Common myeloid progenitor, CD34-positive (primary cell): ENCODE results near the gene MS4A2. TPM values are rescaled to one million over a fixed set of nuclear protein-coding genes. Genes with fewer than 3 reads are reported as not detected.
"Not testable (repeated sequence)": the region's sequence is repeated elsewhere in the genome, so short reads cannot be mapped to it uniquely, and the experiment has no call there.

Experiments used
- CTCF ChIA-PET: fragments of 350-600 bp; sonication (Branson Sonifier 250); formaldehyde crosslinking; loops from one replicate; lab custom pipeline; 2021; ENCODE audit warnings: antibody characterized with exemption; lab: Charles Lee
- POLR2A ChIA-PET: fragments of 350-600 bp; sonication (Branson Sonifier 250); formaldehyde crosslinking; loops from one replicate; lab custom pipeline; 2021; ENCODE audit warnings: antibody characterized with exemption; lab: Charles Lee
- DNase-seq, 3 donors: peaks; one replicate each; pipeline versions ENCODE4 v3.0.0 to v3.0.0-alpha.2; 2013
- H3K27ac ChIP-seq, 2 experiments: 1 replicate in 1 of 2; 2 replicates in 1 of 2; pipeline ENCODE4 v1.7.0; 2013; ENCODE audit warnings: inconsistent platforms in 2 of 2, low read length in 2 of 2, mild to moderate bottlenecking in 2 of 2, low read depth in 1 of 2, moderate library complexity in 1 of 2; ENCODE audit not compliant: severe bottlenecking in 2 of 2, insufficient read depth in 1 of 2, poor library complexity in 1 of 2
- H3K27me3 ChIP-seq, 5 experiments: replicated peaks in 2 of 5; 1 replicate in 3 of 5; 2 replicates in 2 of 5; pipeline versions ENCODE4 v1.6.1 to v1.7.0; 2013; ENCODE audit warnings: low read length in 4 of 5, mild to moderate bottlenecking in 2 of 5, moderate library complexity in 2 of 5, inconsistent platforms in 1 of 5; ENCODE audit not compliant: insufficient read depth in 5 of 5, control insufficient read depth in 4 of 5
- H3K36me3 ChIP-seq, 4 experiments: 1 replicate in 2 of 4; 2 replicates in 2 of 4; pipeline versions ENCODE4 v1.6.1 to v1.7.0; 2013; ENCODE audit warnings: low read length in 3 of 4, control low read depth in 1 of 4, mild to moderate bottlenecking in 1 of 4; ENCODE audit not compliant: control insufficient read depth in 4 of 4, insufficient read depth in 4 of 4
- H3K4me1 ChIP-seq, 4 experiments: 1 replicate in 3 of 4; 2 replicates in 1 of 4; pipeline versions ENCODE4 v1.6.1 to v1.7.1; 2013; ENCODE audit warnings: low read length in 3 of 4, mild to moderate bottlenecking in 3 of 4, control low read depth in 1 of 4, inconsistent platforms in 1 of 4, moderate library complexity in 1 of 4; ENCODE audit not compliant: control insufficient read depth in 4 of 4, insufficient read depth in 4 of 4; ENCODE audit errors: control extremely low read depth in 1 of 4
- H3K4me3 ChIP-seq, 7 experiments: 1 replicate in 4 of 7; 2 replicates in 3 of 7; pipeline versions ENCODE4 v1.5.1 to v1.7.0; 2013; ENCODE audit warnings: mild to moderate bottlenecking in 7 of 7, low read length in 6 of 7, moderate library complexity in 6 of 7, inconsistent platforms in 2 of 7, low read depth in 2 of 7, control low read depth in 1 of 7; ENCODE audit not compliant: insufficient read depth in 4 of 7, control insufficient read depth in 1 of 7; ENCODE audit errors: extremely low read depth in 1 of 7
- H3K9me3 ChIP-seq, 5 experiments: 1 replicate in 4 of 5; 2 replicates in 1 of 5; pipeline versions ENCODE4 v1.6.1 to v1.7.1; 2013; ENCODE audit warnings: low read length in 4 of 5, mild to moderate bottlenecking in 2 of 5, inconsistent platforms in 1 of 5, low read depth in 1 of 5, moderate library complexity in 1 of 5; ENCODE audit not compliant: control insufficient read depth in 4 of 5, insufficient read depth in 2 of 5; ENCODE audit errors: control extremely low read depth in 1 of 5
- WGBS: methylation state at CpG from one replicate; pipeline ENCODE4 v1.1.5; 2013; ENCODE audit not compliant: insufficient coverage; 5-methylcytosine and 5-hydroxymethylcytosine counted together
- polyA plus RNA-seq: library from polyadenylated mRNA; unstranded; fragments of 120-200 nt; gene quantifications from one replicate; pipeline ENCODE4 v1.2.1, GENCODE V29; 2013

The MS4A2 gene
- polyA plus RNA-seq: 24.8 TPM

DNA sequence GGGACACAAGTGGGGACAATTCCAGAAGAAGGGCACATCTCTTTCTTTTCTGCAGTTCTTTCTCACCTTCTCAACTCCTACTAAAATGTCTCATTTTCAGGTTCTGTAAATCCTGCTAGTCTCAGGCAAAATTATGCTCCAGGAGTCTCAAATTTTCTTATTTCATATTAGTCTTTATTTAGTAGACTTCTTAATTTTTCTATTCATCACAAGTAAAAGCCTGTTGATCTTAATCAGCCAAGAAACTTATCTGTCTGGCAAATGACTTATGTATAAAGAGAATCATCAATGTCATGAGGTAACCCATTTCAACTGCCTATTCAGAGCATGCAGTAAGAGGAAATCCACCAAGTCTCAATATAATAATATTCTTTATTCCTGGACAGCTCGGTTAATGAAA, at the start of gene MS4A2:
Gene MS4A2, plus strand, starts transcription at position 301 of the 400 bp plus-strand sequence. CDS start 102 bp downstream, outside the sequence.
- ChIA-PET CTCF (no interaction called here), POLR2A (no interaction called here)
- Histone ChIP-seq H3K9me3 (peaks cover 0 to 2% (median 0%) of the 10 kb centered on the region in 5 experiments), H3K4me3 (no peak within 1 kb of the TSS), H3K27me3 (no peaks in the 10 kb centered on the region), H3K27ac (no peak within 1 kb of the TSS), H3K36me3 (no peaks in the 10 kb centered on the region), H3K4me1 (no peaks in the 10 kb centered on the region)
- 60% methylated on average over 1 of the region's 1 CpG for WGBS
- no peak for DNase-seq

DNA sequence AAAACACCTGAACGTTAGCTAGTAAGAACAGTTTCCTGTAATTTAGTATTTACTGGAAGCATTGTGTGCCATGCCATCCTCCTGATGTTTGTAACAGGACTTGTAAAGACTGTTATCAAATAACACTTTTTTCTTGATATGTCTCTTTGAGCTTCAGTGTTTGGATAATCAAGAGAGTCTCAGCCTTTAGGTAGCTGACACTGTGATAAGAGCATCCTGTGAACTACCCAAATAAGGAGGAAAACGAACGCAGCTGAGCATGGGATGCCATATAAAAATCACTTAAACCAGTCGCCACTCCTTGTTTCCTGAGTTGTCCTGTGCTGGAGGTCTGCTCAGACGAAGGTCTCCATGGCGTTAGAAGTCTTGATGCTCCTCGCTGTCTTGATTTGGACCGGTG, 48.4 kb upstream of the MS4A2 start, which contains the start of gene OOSP2:
Gene OOSP2, plus strand, starts transcription at position 301 of the 400 bp plus-strand sequence. Its CDS starts 51 bp downstream, at position 352.
- no peaks in the 10 kb centered on the region for H3K27me3 ChIP-seq
- WGBS: 94% methylated on average over 7 of the region's 8 CpGs

DNA sequence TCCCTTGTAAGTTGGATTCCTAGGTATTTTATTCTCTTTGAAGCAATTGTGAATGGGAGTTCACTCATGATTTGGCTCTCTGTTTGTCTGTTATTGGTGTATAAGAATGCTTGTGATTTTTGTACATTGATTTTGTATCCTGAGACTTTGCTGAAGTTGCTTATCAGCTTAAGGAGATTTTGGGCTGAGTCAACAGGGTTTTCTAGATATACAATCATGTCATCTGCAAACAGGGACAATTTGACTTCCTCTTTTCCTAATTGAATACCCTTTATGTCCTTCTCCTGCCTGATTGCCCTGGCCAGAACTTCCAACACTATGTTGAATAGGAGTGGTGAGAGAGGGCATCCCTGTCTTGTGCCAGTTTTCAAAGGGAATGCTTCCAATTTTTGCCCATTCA, 38.0 kb upstream of the MS4A2 start:
- H3K4me3 ChIP-seq, H3K9me3 ChIP-seq, DNase-seq, H3K27ac ChIP-seq, H3K4me1 ChIP-seq, H3K36me3 ChIP-seq, CTCF ChIA-PET, POLR2A ChIA-PET, H3K27me3 ChIP-seq: not testable (repeated sequence)

More for the DNA sequence above, 48.4 kb upstream of the MS4A2 start, which contains the start of gene OOSP2:
- Histone ChIP-seq H3K4me3 (no peak within 1 kb of the TSS), H3K27ac (no peak within 1 kb of the TSS), H3K9me3 (no peaks in the 10 kb centered on the region), H3K36me3 (no peaks in the 10 kb centered on the region), H3K4me1 (no peaks in the 10 kb centered on the region)
- no peak for DNase-seq
- POLR2A ChIA-PET: no interaction called here
- CTCF ChIA-PET: no interaction called here

DNA sequence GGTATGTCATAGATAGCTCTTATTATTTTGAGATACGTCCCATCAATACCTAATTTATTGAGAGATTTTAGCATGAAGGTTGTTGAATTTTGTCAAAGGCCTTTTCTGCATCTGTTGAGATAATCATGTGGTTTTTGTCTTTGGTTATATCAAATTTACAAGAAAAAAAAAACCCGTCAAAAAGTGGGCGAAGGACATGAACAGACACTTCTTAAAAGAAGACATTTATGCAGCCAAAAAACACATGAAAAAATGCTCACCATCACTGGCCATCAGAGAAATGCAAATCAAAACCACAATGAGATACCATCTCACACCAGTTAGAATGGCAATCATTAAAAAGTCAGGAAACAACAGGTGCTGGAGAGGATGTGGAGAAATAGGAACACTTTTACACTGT, 37.6 kb upstream of the MS4A2 start:
- WGBS: no CpG with 5 or more reads among the region's 3 CpGs
- DNase-seq, H3K9me3 ChIP-seq, H3K27ac ChIP-seq, H3K4me1 ChIP-seq, H3K27me3 ChIP-seq, CTCF ChIA-PET, H3K4me3 ChIP-seq, H3K36me3 ChIP-seq, POLR2A ChIA-PET: not testable (repeated sequence)

DNA sequence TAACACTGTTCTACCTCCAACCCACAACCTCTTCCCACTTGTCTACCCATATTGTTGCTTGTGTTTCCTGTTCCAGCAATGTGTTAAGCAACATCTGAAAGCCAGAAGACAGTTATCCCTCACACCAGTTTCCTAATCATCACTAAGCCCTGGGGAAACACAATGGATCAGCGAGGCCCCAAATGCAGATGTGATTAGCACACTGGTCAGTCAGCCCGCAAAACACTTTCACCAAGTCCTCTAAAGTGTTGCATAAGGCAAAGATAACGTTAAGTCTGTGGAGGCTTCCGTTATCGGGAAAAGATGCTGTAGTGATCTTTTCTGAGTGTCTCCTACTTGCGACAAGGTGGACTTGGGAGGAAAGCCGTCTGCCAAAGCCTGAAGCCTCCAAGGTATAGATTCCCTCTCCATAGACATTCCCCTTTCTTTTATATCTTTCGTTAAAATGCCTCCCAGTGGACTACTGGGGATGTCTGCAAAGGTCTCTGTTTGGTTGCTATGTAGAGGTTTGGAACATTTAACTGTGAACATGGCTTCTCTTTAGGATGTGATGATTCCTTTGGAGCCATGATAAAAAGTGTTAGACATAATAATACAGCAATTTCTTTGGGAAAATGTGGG, 32.0 kb upstream of the MS4A2 start, which contains the start of gene MS4A3:
Gene MS4A3, plus strand, starts transcription at position 317 of the 621 bp plus-strand sequence. CDS start 4,496 bp downstream, outside the sequence.
- Histone ChIP-seq H3K4me3 (peak within 1 kb of the TSS in 1 of 7 experiments; percentile 25), H3K27me3 (no peaks in the 10 kb centered on the region), H3K4me1 (peaks cover 6 to 16% (median 8%) of the 10 kb centered on the region in 4 experiments), H3K36me3 (no peaks in the 10 kb centered on the region), H3K27ac (no peak within 1 kb of the TSS), H3K9me3 (no peaks in the 10 kb centered on the region)
- CTCF ChIA-PET: no interaction called here
- DNase-seq: peak in 2 of 3 donors; percentile 28 to 46
- POLR2A ChIA-PET: no interaction called here
- 75% methylated on average over 5 of the region's 8 CpGs for WGBS

DNA sequence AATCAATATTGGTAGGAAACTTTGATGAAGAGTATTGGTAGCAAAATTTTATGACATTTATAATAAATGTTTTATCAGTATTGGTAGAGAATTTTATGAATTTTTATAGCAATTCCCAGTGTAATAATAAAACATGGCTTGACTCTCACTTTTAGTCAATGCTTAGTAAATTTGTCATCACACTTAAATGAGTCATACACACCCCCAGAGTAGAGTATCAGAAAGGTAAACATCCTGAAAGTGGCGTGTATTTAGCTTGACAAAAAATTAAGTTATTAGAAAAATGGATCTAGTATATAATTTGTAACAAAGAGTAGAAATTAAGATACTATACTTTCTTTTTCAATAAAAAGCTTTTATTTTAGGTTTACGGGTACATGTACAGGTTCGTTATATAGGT, 29.4 kb upstream of the MS4A2 start:
- Histone ChIP-seq H3K27me3 (no peaks in the 10 kb centered on the region), H3K27ac (no peak overlapping the region), H3K9me3 (no peaks in the 10 kb centered on the region), H3K4me3 (no peak overlapping the region), H3K4me1 (peaks cover 7 to 19% (median 10%) of the 10 kb centered on the region in 4 experiments), H3K36me3 (no peaks in the 10 kb centered on the region)
- 100% methylated on average over 2 of the region's 3 CpGs for WGBS
- DNase-seq: no peak
- ChIA-PET POLR2A (no interaction called here), CTCF (interaction anchor here (0.9 kb wide), 1 partner anchor 192 kb away, joined by 3 read pairs; no protein-coding TSS in a partner anchor)

DNA sequence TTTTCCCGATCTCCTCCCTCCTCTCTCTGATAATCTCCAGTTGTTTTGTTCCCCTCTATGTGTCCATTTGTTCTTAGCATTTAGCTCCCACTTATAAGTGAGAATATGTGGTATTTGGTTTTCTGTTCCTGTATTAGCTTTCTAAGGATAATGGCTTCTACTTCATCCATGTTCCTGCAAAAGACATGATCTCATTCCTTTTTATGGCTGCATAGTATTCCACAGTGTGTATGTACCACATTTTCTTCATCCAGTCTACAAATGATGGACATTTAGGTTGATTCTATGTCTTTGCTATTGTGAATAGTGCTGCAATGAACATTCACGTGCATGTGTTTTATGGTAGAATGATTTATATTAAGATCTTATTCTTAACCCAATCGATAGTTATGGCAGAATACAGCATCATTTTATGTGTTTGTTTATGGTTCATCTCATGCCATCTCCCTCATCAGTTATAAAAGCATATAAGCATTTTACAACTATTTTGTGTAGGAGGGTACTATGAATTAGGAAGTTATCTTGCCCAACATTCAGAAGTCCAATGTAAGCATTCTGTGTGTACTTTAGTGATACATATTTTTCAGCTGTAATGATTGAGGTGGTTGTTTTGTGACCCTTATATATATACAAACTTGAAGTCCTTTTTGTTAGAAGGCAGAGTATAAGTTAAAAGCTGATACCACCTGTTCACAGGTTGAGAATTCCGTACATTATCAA, 28.8 kb upstream of the MS4A2 start:
- no peak for DNase-seq
- H3K27ac ChIP-seq: no peak overlapping the region
- no peaks in the 10 kb centered on the region for H3K9me3 ChIP-seq
- no CpG with 5 or more reads among the region's 4 CpGs for WGBS
- CTCF ChIA-PET: interaction anchor here (0.9 kb wide), 1 partner anchor 192 kb away, joined by 3 read pairs; no protein-coding TSS in a partner anchor
- H3K4me1 ChIP-seq: peaks cover 7 to 23% (median 17%) of the 10 kb centered on the region in 4 experiments
- POLR2A ChIA-PET: no interaction called here
- no peaks in the 10 kb centered on the region for H3K27me3 ChIP-seq
- H3K4me3 ChIP-seq: no peak overlapping the region
- H3K36me3 ChIP-seq: no peaks in the 10 kb centered on the region
